ENCODE data around the gene ABCC1.

Gene ABCC1

GRCh38 chr16:16183562-16183961, 234.1 kb downstream of the ABCC1 start:
- H3K9me2 ChIP-seq (replicated peaks; ENCODE audit: control insufficient read depth, low read length): no peaks in the 10 kb centered on the region
- no peaks in the 10 kb centered on the region for H3K79me2 ChIP-seq (ENCODE audit: control insufficient read depth, low read length)
- no peak overlapping the region for H3K4me3 ChIP-seq (ENCODE audit: low read length)
- H3K9me3 ChIP-seq (ENCODE audit: control insufficient read depth, insufficient read depth, low read length): no peaks in the 10 kb centered on the region
- H3K4me1 ChIP-seq (ENCODE audit: control insufficient read depth, low read length): no peaks in the 10 kb centered on the region
- H3K4me2 ChIP-seq (ENCODE audit: low read length): no peak overlapping the region
- H3K27ac ChIP-seq (ENCODE audit: low read depth, low read length): no peak overlapping the region
- H4K20me1 ChIP-seq (ENCODE audit: control insufficient read depth, insufficient read depth, low read depth, low read length): no peaks in the 10 kb centered on the region
- TF ChIP-seq EZH2phosphoT487 (IDR thresholded peaks at IDR 0.05; ENCODE audit: borderline replicate concordance, low read length) (no peak), CTCF (IDR thresholded peaks at IDR 0.05; ENCODE audit: low read depth, low read length, poor library complexity, severe bottlenecking) (peak; percentile 53)
- no peaks in the 10 kb centered on the region for H3F3A ChIP-seq (ENCODE audit: control insufficient read depth, insufficient read depth)
- no peaks in the 10 kb centered on the region for H3K36me3 ChIP-seq (ENCODE audit: control insufficient read depth, low read length)
- H3K27me3 ChIP-seq (ENCODE audit: control insufficient read depth, low read length): no peaks in the 10 kb centered on the region

GRCh38 chr16:16184594-16184993, 235.2 kb downstream of the ABCC1 start:
- no peak overlapping the region for H3K4me3 ChIP-seq (ENCODE audit: low read length)
- no peaks in the 10 kb centered on the region for H3K36me3 ChIP-seq (ENCODE audit: control insufficient read depth, low read length)
- no peaks in the 10 kb centered on the region for H3K27me3 ChIP-seq (ENCODE audit: control insufficient read depth, low read length)
- no peaks in the 10 kb centered on the region for H3K9me3 ChIP-seq (ENCODE audit: control insufficient read depth, insufficient read depth, low read length)
- no peaks in the 10 kb centered on the region for H3K4me1 ChIP-seq (ENCODE audit: control insufficient read depth, low read length)
- H3K4me2 ChIP-seq (ENCODE audit: low read length): no peak overlapping the region
- H3K9me2 ChIP-seq (replicated peaks; ENCODE audit: control insufficient read depth, low read length): no peaks in the 10 kb centered on the region
- H4K20me1 ChIP-seq (ENCODE audit: control insufficient read depth, insufficient read depth, low read depth, low read length): no peaks in the 10 kb centered on the region
- no peak for TF ChIP-seq EZH2phosphoT487 (IDR thresholded peaks at IDR 0.05; ENCODE audit: borderline replicate concordance, low read length)
- no peak for TF ChIP-seq CTCF (IDR thresholded peaks at IDR 0.05; ENCODE audit: low read depth, low read length, poor library complexity, severe bottlenecking)
- no peaks in the 10 kb centered on the region for H3K79me2 ChIP-seq (ENCODE audit: control insufficient read depth, low read length)
- H3K27ac ChIP-seq (ENCODE audit: low read depth, low read length): no peak overlapping the region
- no peaks in the 10 kb centered on the region for H3F3A ChIP-seq (ENCODE audit: control insufficient read depth, insufficient read depth)

GRCh38 chr16:16185095-16185494, 235.7 kb downstream of the ABCC1 start:
- no peaks in the 10 kb centered on the region for H3K27me3 ChIP-seq (ENCODE audit: control insufficient read depth, low read length)
- no peaks in the 10 kb centered on the region for H4K20me1 ChIP-seq (ENCODE audit: control insufficient read depth, insufficient read depth, low read depth, low read length)
- no peak overlapping the region for H3K4me2 ChIP-seq (ENCODE audit: low read length)
- no peak overlapping the region for H3K4me3 ChIP-seq (ENCODE audit: low read length)
- no peaks in the 10 kb centered on the region for H3K36me3 ChIP-seq (ENCODE audit: control insufficient read depth, low read length)
- no peak overlapping the region for H3K27ac ChIP-seq (ENCODE audit: low read depth, low read length)
- H3F3A ChIP-seq (ENCODE audit: control insufficient read depth, insufficient read depth): no peaks in the 10 kb centered on the region
- no peak for TF ChIP-seq CTCF (IDR thresholded peaks at IDR 0.05; ENCODE audit: low read depth, low read length, poor library complexity, severe bottlenecking)
- TF ChIP-seq EZH2phosphoT487 (IDR thresholded peaks at IDR 0.05; ENCODE audit: borderline replicate concordance, low read length): no peak
- H3K4me1 ChIP-seq (ENCODE audit: control insufficient read depth, low read length): no peaks in the 10 kb centered on the region
- no peaks in the 10 kb centered on the region for H3K9me3 ChIP-seq (ENCODE audit: control insufficient read depth, insufficient read depth, low read length)
- H3K9me2 ChIP-seq (replicated peaks; ENCODE audit: control insufficient read depth, low read length): no peaks in the 10 kb centered on the region
- no peaks in the 10 kb centered on the region for H3K79me2 ChIP-seq (ENCODE audit: control insufficient read depth, low read length)

GRCh38 chr16:16186820-16187219, 237.4 kb downstream of the ABCC1 start:
- no peak overlapping the region for H3K4me3 ChIP-seq (ENCODE audit: low read length)
- no peak overlapping the region for H3K4me2 ChIP-seq (ENCODE audit: low read length)
- TF ChIP-seq EZH2phosphoT487 (IDR thresholded peaks at IDR 0.05; ENCODE audit: borderline replicate concordance, low read length) (no peak), CTCF (IDR thresholded peaks at IDR 0.05; ENCODE audit: low read depth, low read length, poor library complexity, severe bottlenecking) (no peak)
- H4K20me1 ChIP-seq (ENCODE audit: control insufficient read depth, insufficient read depth, low read depth, low read length): no peaks in the 10 kb centered on the region
- H3K27ac ChIP-seq (ENCODE audit: low read depth, low read length): no peak overlapping the region
- no peaks in the 10 kb centered on the region for H3K9me3 ChIP-seq (ENCODE audit: control insufficient read depth, insufficient read depth, low read length)
- no peaks in the 10 kb centered on the region for H3K4me1 ChIP-seq (ENCODE audit: control insufficient read depth, low read length)
- no peaks in the 10 kb centered on the region for H3F3A ChIP-seq (ENCODE audit: control insufficient read depth, insufficient read depth)
- no peaks in the 10 kb centered on the region for H3K79me2 ChIP-seq (ENCODE audit: control insufficient read depth, low read length)
- H3K36me3 ChIP-seq (ENCODE audit: control insufficient read depth, low read length): no peaks in the 10 kb centered on the region
- 0 out of 2 replicates have a peak, but pooled peaks cover 2% of the 10 kb centered on the region for H3K27me3 ChIP-seq (ENCODE audit: control insufficient read depth, low read length)
- H3K9me2 ChIP-seq (replicated peaks; ENCODE audit: control insufficient read depth, low read length): no peaks in the 10 kb centered on the region

All from DOHH2 (cell line).